T-helper 2 cell treated with Interferon-gamma antibody and Interleukin-4, amounts not matched to agents 5 μg/mL and 100 μg/mL, for 36 hours (primary cell): ENCODE measurements around the gene CACNB4.
"Not testable (repeated sequence)": the region's sequence is repeated elsewhere in the genome, so short reads cannot be mapped to it uniquely, and the experiment has no call there.

Experiments
- DNase-seq: peaks from one replicate; pipeline ENCODE4 v3.0.0; 2021; ENCODE audit warnings: low spot score
- H3K27ac Mint-ChIP-seq: one replicate; pipeline ENCODE4 v1.8.0; 2021; ENCODE audit warnings: mild to moderate bottlenecking, mixed read lengths
- H3K27me3 Mint-ChIP-seq: one replicate; pipeline ENCODE4 v1.8.0; 2021; ENCODE audit warnings: low read depth, mixed read lengths
- H3K36me3 Mint-ChIP-seq: one replicate; pipeline ENCODE4 v1.8.0; 2021; ENCODE audit warnings: low read depth, mixed read lengths
- H3K4me1 Mint-ChIP-seq: one replicate; pipeline ENCODE4 v1.8.0; 2021; ENCODE audit warnings: low read depth, mixed read lengths
- H3K4me3 Mint-ChIP-seq: one replicate; pipeline ENCODE4 v1.8.0; 2022; ENCODE audit warnings: mild to moderate bottlenecking, moderate library complexity, mixed read lengths
- H3K9me3 Mint-ChIP-seq: one replicate; pipeline ENCODE4 v1.8.0; 2021; ENCODE audit warnings: mixed read lengths

The CACNB4 gene

DNA sequence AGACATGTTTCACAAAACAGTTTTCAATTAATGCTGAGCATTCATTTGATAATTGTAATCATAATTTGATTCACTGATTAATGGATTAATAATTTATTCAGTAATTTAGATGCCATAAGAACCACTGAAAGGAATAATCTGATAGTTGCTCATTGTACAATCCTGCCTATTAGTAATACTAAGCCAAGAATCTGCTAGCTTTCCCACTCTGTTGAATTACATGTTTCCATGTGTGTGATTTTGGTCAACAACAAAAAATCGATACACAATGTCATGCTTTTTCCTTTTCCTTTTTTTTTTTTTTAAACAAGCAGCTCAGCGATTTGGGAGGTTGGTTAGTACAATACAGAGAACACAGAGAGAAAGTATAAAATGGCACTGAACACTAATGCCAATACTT is 296.5 kb downstream of the CACNB4 start:
- H3K9me3 Mint-ChIP-seq, result no peaks in the 10 kb centered on the region
- DNase-seq, result no peak
- no peaks in the 10 kb centered on the region for H3K27me3 Mint-ChIP-seq
- no peaks in the 10 kb centered on the region for H3K4me1 Mint-ChIP-seq
- no peak overlapping the region for H3K4me3 Mint-ChIP-seq
- H3K36me3 Mint-ChIP-seq, result peaks cover 12% of the 10 kb centered on the region
- H3K27ac Mint-ChIP-seq, result no peak overlapping the region

DNA sequence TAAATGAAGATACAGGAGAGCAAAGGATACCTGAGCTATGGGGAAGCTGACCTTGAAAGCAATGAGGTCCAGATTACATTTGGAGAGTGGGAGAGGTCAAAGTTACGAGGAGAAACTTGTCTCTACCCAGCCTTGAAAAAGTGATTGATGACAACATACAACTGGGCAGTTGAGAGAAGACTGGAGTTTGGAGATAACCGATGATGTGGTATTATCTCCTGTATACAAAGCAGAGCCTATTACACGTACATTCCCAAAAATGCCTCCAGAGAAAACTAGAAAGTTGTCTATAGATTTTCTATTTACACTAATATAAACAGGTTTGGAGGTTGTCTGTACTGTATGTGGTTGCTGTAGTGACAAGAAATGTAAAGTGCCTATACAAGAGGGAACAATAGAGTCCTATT is 299.0 kb downstream of the CACNB4 start:
- H3K27me3 Mint-ChIP-seq, result no peaks in the 10 kb centered on the region
- peaks cover 24% of the 10 kb centered on the region for H3K36me3 Mint-ChIP-seq
- DNase-seq, result no peak
- H3K27ac Mint-ChIP-seq, result no peak overlapping the region
- H3K4me1 Mint-ChIP-seq, result peaks cover 4% of the 10 kb centered on the region
- H3K4me3 Mint-ChIP-seq, result no peak overlapping the region
- no peaks in the 10 kb centered on the region for H3K9me3 Mint-ChIP-seq

DNA sequence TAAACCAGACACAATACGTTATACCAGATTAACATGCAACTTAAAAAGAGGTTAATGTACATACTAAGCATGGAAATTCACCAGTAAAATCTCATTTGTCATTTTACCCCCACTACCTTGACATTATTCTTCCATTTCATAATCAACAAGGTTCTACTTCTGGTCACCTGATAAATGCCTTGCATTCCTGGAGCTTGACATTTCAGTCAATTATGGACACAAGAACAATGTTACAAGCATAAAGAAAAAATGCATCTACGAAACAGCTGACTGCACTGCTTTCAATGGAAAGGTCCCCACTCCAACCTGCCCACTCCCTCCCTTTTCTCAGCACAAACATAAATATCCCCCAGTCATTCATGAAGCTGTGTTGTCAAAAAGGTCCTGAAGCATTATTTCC is 302.1 kb downstream of the CACNB4 start:
- Mint-ChIP-seq H3K4me1 (peaks cover 4% of the 10 kb centered on the region), H3K27ac (peak overlapping the region; percentile 55), H3K9me3 (peaks cover under 1% of the 10 kb centered on the region), H3K4me3 (no peak overlapping the region), H3K36me3 (peaks cover 26% of the 10 kb centered on the region), H3K27me3 (no peaks in the 10 kb centered on the region)
- DNase-seq, result no peak

DNA sequence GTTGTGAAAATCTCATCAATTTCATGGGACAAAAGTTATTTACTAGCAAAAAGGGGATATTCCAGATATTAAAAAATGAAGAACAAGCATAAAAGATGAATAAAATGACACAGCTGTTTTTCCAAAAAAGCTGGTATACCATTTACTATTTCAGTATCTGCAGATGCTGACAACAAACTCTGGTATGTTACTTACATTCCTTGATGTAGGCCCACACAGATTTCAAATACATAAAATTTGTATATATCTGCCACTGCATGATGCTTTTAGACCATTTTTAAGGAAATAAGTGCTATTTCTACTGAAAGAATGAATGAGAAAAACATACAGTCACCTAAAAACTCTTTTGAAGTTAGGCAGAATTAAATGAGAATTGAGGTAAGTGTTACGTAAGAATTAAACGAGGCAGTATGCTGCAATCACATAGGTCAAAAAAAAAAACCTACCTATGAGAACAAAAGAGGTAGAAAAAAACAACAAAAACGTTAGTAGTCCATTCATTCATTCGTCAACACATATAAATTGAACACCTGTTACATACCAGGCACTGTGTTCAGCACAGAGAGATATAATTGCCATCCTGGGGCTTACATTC is 303.1 kb downstream of the CACNB4 start:
- H3K27ac Mint-ChIP-seq, result no peak overlapping the region
- no peak for DNase-seq
- H3K9me3 Mint-ChIP-seq, result peaks cover 5% of the 10 kb centered on the region
- peaks cover 34% of the 10 kb centered on the region for H3K36me3 Mint-ChIP-seq
- no peaks in the 10 kb centered on the region for H3K27me3 Mint-ChIP-seq
- no peak overlapping the region for H3K4me3 Mint-ChIP-seq
- H3K4me1 Mint-ChIP-seq, result peaks cover 4% of the 10 kb centered on the region

DNA sequence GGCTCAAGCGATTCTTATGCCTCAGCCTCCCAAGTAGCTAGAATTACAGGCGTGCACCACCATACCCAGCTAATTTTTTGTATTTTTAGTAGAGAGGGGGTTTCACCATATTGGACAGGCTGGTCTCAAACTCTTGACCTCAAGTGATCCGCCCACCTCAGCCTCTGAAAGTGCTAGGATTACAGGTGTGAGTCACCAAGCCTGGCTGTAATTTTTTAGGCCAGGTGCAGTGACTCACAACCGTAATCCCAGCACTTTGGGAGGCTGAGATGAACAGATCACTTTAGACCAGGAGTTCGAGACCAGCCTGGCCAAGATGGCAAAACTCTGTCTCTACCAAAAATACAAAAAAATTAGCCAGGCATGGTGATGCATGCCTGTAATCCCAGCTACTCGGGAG is 304.4 kb downstream of the CACNB4 start:
- not testable (repeated sequence) for H3K4me1 Mint-ChIP-seq, H3K27me3 Mint-ChIP-seq, H3K9me3 Mint-ChIP-seq, H3K4me3 Mint-ChIP-seq, DNase-seq, H3K27ac Mint-ChIP-seq
- peaks cover 34% of the 10 kb centered on the region for H3K36me3 Mint-ChIP-seq

DNA sequence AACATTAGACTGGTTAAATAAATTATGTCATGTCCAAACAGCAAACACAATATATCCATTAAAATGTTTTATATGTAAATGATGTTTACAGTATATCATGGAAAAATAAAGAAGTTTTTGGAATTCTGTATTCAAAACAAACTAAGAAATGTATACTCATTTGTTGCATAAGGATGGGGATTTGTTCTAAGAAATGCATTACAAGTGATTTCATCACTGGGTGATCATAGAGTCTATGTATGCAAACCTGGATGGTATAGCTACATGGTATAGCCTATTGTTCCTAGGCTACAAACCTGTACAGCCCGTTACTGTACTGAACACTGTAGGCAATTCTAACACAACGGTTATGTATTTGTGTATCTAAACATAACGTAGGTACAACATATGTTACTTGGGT is 305.7 kb downstream of the CACNB4 start:
- Mint-ChIP-seq H3K9me3 (peaks cover 5% of the 10 kb centered on the region), H3K27me3 (no peaks in the 10 kb centered on the region), H3K27ac (no peak overlapping the region), H3K36me3 (peaks cover 32% of the 10 kb centered on the region), H3K4me3 (no peak overlapping the region), H3K4me1 (peaks cover 4% of the 10 kb centered on the region)
- no peak for DNase-seq

DNA sequence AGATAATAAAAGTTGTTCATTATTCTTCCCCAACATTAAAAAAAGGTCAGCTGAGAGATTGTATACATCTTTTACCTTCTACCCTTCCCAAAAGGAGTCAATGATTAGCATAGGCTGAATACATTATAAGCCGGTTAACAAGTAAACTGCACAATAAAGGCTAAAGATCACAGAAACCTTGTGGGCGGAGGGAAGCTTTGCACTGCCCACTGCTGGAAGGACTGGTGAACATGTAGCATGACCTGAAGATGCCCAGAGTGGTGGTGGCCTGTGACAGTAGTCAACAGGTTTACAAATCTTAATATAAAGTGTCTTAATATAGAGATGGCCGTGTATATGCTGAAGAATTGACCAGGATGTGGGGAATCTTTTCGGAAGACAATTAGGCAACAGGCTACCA is 306.3 kb downstream of the CACNB4 start:
- Mint-ChIP-seq H3K9me3 (peaks cover 5% of the 10 kb centered on the region), H3K27me3 (no peaks in the 10 kb centered on the region), H3K4me3 (no peak overlapping the region), H3K4me1 (peaks cover 4% of the 10 kb centered on the region), H3K36me3 (peaks cover 34% of the 10 kb centered on the region), H3K27ac (no peak overlapping the region)
- DNase-seq, result no peak

DNA sequence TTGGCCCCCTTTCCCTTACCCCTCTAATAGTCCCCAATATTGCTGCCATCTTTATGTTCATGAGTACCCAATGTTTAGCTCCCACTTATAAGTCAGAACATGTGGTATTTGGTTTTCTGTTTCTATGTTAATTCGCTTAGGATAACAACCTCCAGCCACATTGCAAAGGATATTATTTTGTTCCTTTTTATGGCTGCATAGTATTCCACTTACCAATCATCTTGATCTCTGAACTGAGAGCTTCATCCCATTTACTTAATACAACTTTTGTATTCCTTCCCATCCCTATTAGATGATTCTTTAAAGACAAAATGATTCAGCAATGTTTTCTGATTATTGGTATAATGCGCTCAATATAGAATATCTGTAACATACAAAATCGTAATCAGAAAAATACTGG is 307.3 kb downstream of the CACNB4 start:
- Mint-ChIP-seq H3K27ac (no peak overlapping the region), H3K36me3 (peaks cover 29% of the 10 kb centered on the region), H3K4me3 (no peak overlapping the region), H3K27me3 (no peaks in the 10 kb centered on the region), H3K4me1 (no peaks in the 10 kb centered on the region), H3K9me3 (peaks cover 5% of the 10 kb centered on the region)
- DNase-seq, result no peak

DNA sequence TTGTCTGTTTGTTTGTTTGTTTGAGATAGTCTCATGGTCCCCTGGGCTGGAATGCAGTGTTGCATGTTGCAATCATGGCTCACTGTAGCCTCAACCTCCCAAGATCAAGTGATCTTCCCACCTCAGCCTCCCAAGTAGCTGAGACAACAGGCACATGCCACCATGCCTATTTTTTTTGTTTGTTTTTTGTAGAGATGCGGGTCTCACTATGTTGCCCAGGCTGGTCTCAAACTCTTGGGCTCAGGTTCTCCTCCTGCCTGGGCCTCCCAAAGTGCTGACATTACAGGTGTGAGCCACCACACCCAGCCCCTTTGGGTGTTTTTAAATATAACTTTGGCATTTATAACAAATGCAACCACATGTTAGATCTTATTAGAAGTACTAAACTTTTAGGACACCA is 308.2 kb downstream of the CACNB4 start:
- peaks cover 5% of the 10 kb centered on the region for H3K9me3 Mint-ChIP-seq
- H3K27ac Mint-ChIP-seq, result no peak overlapping the region
- H3K36me3 Mint-ChIP-seq, result peaks cover 22% of the 10 kb centered on the region
- H3K4me1 Mint-ChIP-seq, result no peaks in the 10 kb centered on the region
- DNase-seq, result no peak
- no peak overlapping the region for H3K4me3 Mint-ChIP-seq
- H3K27me3 Mint-ChIP-seq, result no peaks in the 10 kb centered on the region

DNA sequence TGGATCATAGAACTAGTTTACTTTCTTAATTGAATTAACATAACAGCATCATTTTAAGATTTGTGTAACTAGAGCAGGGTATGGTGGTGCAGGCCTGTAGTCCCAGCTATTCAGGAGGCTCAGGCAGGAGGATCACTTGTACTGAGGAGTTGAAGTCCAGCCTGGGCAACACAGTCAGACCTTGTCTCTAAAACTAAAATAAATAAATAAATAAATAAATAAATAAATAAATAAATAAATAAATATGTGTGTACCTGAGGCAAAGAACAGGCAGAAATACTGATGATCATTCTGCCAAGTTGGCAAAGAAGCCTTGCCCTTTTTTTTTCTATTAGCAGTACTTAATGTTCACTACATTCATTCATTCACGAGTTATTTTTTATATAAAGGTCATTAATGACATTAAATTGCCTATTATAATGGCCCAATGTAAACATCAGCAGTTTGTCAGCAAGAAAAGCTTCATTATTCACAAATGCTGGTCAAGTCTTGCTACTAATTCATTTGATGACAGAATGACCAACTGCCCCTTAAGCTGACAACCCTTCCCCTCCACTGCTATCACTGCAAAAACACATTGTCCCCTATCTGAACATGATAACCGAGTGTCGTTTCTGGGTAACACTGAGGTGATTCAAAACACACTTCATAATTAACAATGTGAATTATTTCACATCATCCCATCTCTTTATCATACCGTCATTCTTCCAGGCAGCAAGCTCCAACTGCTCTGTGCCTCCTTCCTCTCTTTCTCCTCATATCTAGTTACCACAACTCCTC is 309.6 kb downstream of the CACNB4 start:
- peaks cover 26% of the 10 kb centered on the region for H3K36me3 Mint-ChIP-seq
- peaks cover 5% of the 10 kb centered on the region for H3K9me3 Mint-ChIP-seq
- H3K4me1 Mint-ChIP-seq, result no peaks in the 10 kb centered on the region
- no peak overlapping the region for H3K27ac Mint-ChIP-seq
- no peak overlapping the region for H3K4me3 Mint-ChIP-seq
- no peaks in the 10 kb centered on the region for H3K27me3 Mint-ChIP-seq
- no peak for DNase-seq

DNA sequence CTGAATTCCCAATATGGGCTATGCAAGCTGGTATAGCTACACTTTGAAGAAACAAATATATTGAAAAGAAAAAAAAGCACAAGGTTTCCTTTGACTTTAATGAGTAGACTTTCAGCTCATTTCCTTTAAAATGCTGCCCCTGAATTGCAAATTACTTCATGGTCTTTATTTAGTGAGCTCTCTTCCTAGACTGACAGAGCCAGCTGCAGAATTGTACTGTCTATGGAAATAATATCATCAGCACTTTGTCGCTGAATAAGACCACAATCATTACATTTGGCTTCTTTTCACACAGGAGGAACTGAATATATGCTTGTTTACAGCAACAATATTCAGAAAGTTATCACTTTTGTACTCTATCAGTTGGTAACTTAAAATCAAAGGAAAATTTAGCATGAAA is 312.4 kb downstream of the CACNB4 start:
- no peaks in the 10 kb centered on the region for H3K4me1 Mint-ChIP-seq
- H3K27ac Mint-ChIP-seq, result no peak overlapping the region
- H3K27me3 Mint-ChIP-seq, result no peaks in the 10 kb centered on the region
- H3K36me3 Mint-ChIP-seq, result peaks cover 14% of the 10 kb centered on the region
- H3K9me3 Mint-ChIP-seq, result peaks cover 1% of the 10 kb centered on the region
- no peak for DNase-seq
- no peak overlapping the region for H3K4me3 Mint-ChIP-seq

DNA sequence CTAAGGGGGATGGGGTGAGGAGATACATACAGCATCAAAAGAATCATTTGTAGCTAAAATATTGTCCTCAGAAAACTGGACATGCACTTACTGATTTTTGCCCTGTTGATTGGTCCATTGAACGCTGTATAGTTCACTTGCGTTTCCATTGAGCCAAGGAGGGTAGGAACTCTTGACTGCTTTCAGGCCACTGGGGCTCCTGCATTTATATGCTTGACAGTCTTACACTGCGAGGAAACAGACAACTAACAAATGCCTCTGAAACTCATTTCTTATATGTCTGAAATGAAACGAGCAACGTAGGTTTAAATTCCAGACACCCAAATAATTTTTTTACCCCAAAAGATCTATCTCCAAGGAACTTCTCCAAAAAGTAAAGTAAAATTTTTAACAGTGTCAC is 312.8 kb downstream of the CACNB4 start:
- Mint-ChIP-seq H3K27ac (no peak overlapping the region), H3K4me1 (no peaks in the 10 kb centered on the region), H3K9me3 (no peaks in the 10 kb centered on the region), H3K36me3 (peaks cover 12% of the 10 kb centered on the region), H3K4me3 (no peak overlapping the region), H3K27me3 (no peaks in the 10 kb centered on the region)
- no peak for DNase-seq

DNA sequence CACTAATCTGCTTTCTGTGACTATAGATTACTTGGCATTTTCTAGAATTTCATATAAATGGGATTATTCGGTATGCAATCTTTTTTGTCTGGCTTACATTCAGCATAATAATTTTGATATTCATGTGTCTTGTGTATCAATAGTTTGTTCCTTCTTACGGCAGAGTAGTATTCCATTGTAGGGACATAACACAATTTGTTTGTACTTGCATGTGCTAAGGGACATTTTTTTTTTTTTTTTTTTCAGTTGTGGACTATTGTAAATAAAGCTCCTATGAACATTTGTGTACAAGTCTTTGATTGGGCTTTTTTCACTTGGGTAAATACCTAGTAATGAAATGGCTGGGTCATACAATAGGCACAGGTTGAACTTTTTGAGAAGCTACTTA is 315.7 kb downstream of the CACNB4 start:
- H3K36me3 Mint-ChIP-seq, result peaks cover 24% of the 10 kb centered on the region
- no peak overlapping the region for H3K4me3 Mint-ChIP-seq
- H3K9me3 Mint-ChIP-seq, result peaks cover 7% of the 10 kb centered on the region
- DNase-seq, result no peak
- no peak overlapping the region for H3K27ac Mint-ChIP-seq
- H3K27me3 Mint-ChIP-seq, result no peaks in the 10 kb centered on the region
- H3K4me1 Mint-ChIP-seq, result no peaks in the 10 kb centered on the region
